Suprapubic skin (tissue), 4 donors: ENCODE measurements around the gene PKP1. TPM values are rescaled to one million over a fixed set of nuclear protein-coding genes. Genes with fewer than 3 reads are reported as not detected.

Experiments used
- DNase-seq, 2 donors: peaks; one replicate each; pipeline ENCODE4 v3.0.0-alpha.2; 2019; ENCODE audit warnings: low spot score in 2 of 2
- H3K27ac ChIP-seq: fragments of 200-600 bp; sonication (generic); one replicate; pipeline ENCODE4 v1.5.1; 2019
- H3K27me3 ChIP-seq: fragments of 200-600 bp; sonication (generic); one replicate; pipeline ENCODE4 v1.5.1; 2019
- H3K36me3 ChIP-seq: fragments of 200-600 bp; sonication (generic); one replicate; pipeline ENCODE4 v1.5.1; 2019
- H3K4me1 ChIP-seq: fragments of 200-600 bp; sonication (generic); one replicate; pipeline ENCODE4 v1.5.1; 2019
- H3K4me3 ChIP-seq: fragments of 200-600 bp; sonication (generic); one replicate; pipeline ENCODE4 v1.5.1; 2019; ENCODE audit warnings: mild to moderate bottlenecking
- H3K9me3 ChIP-seq: fragments of 200-600 bp; sonication (generic); one replicate; pipeline ENCODE4 v1.5.1; 2019
- CTCF ChIP-seq, 2 donors: fragments of 200-600 bp in 1 of 2; fragments of 450-650 bp in 1 of 2; sonication (generic) in 1 of 2; IDR thresholded peaks; one replicate each; pipeline ENCODE4 v1.5.1; 2016 to 2019; ENCODE audit warnings: antibody characterized with exemption in 2 of 2, mild to moderate bottlenecking in 1 of 2, moderate library complexity in 1 of 2
- EP300 ChIP-seq: sonication (generic); formaldehyde crosslinking; IDR thresholded peaks from one replicate; pipeline ENCODE4 v1.6.1; 2017; ENCODE audit warnings: antibody characterized with exemption
- POLR2A ChIP-seq, 2 donors: fragments of 450-650 bp; IDR thresholded peaks; one replicate each; pipeline ENCODE4 v1.6.1; 2017; ENCODE audit warnings: antibody characterized with exemption in 2 of 2, mild to moderate bottlenecking in 2 of 2, moderate library complexity in 2 of 2
- POLR2AphosphoS5 ChIP-seq, 3 donors: sonication (generic); formaldehyde crosslinking; IDR thresholded peaks; one replicate each; pipeline ENCODE4 v1.6.1; 2017; ENCODE audit warnings: antibody characterized with exemption in 3 of 3
- WGBS: methylation state at CpG from one replicate; pipeline ENCODE4 v1.1.5; 2018; 5-methylcytosine and 5-hydroxymethylcytosine counted together
- total RNA-seq, 4 donors: library from RNA; depleted of rRNA; stranded (reverse); fragments of >200 nt; gene quantifications; one replicate each; pipeline ENCODE4 v1.1.0, GENCODE V29; 2016

The PKP1 gene
- total RNA-seq, 4 donors from 2014 or later: 888 to 1,187 (median 1,096) TPM

- Histone ChIP-seq H3K4me1 (peaks cover 40% of the 10 kb centered on the region), H3K27me3 (no peaks in the 10 kb centered on the region), H3K36me3 (no peaks in the 10 kb centered on the region), H3K4me3 (no peak overlapping the region), H3K9me3 (no peaks in the 10 kb centered on the region), H3K27ac (peak overlapping the region; percentile 66)
- TF ChIP-seq POLR2AphosphoS5 (IDR thresholded peaks at IDR 0.05): no peak
- no peak for TF ChIP-seq CTCF (IDR thresholded peaks at IDR 0.05)
- no peak for TF ChIP-seq POLR2A (IDR thresholded peaks at IDR 0.05)
- TF ChIP-seq EP300: no peak
- DNase-seq: no peak
- WGBS: 72% methylated on average over 5 of the region's 5 CpGs
These were observed 61.7 kb downstream of the PKP1 start for GRCh38 chr1:201345081-201345355.

GRCh38 chr1:201346337-201346939, 63.1 kb downstream of the PKP1 start:
- 67% methylated on average over 5 of the region's 5 CpGs for WGBS
- no peaks in the 10 kb centered on the region for H3K9me3 ChIP-seq
- H3K27me3 ChIP-seq: no peaks in the 10 kb centered on the region
- H3K4me3 ChIP-seq: no peak overlapping the region
- peak in 1 of 2 donors; percentile 61 for DNase-seq
- H3K27ac ChIP-seq: peak overlapping the region; percentile 66
- H3K4me1 ChIP-seq: peaks cover 40% of the 10 kb centered on the region
- no peaks in the 10 kb centered on the region for H3K36me3 ChIP-seq
- TF ChIP-seq POLR2AphosphoS5 (IDR thresholded peaks at IDR 0.05): no peak
- no peak for TF ChIP-seq EP300
- no peak for TF ChIP-seq POLR2A (IDR thresholded peaks at IDR 0.05)
- TF ChIP-seq CTCF (IDR thresholded peaks at IDR 0.05): peak; percentile 44 to 60

- Histone ChIP-seq H3K36me3 (no peaks in the 10 kb centered on the region), H3K27ac (peak overlapping the region; percentile 66), H3K9me3 (no peaks in the 10 kb centered on the region), H3K27me3 (no peaks in the 10 kb centered on the region), H3K4me1 (peaks cover 40% of the 10 kb centered on the region), H3K4me3 (no peak overlapping the region)
- 23% methylated on average over 2 of the region's 2 CpGs for WGBS
- DNase-seq: no peak
- TF ChIP-seq EP300 (no peak), CTCF (IDR thresholded peaks at IDR 0.05) (no peak), POLR2A (IDR thresholded peaks at IDR 0.05) (no peak), POLR2AphosphoS5 (IDR thresholded peaks at IDR 0.05) (no peak)
These were observed 63.7 kb downstream of the PKP1 start for GRCh38 chr1:201346987-201347386.

- Histone ChIP-seq H3K4me1 (peaks cover 40% of the 10 kb centered on the region), H3K27me3 (no peaks in the 10 kb centered on the region), H3K9me3 (no peaks in the 10 kb centered on the region), H3K27ac (no peak overlapping the region), H3K36me3 (no peaks in the 10 kb centered on the region), H3K4me3 (no peak overlapping the region)
- WGBS: 48% methylated on average over 7 of the region's 7 CpGs
- peak in 1 of 2 donors; percentile 17 for DNase-seq
- TF ChIP-seq POLR2AphosphoS5 (IDR thresholded peaks at IDR 0.05): no peak
- TF ChIP-seq CTCF (IDR thresholded peaks at IDR 0.05): no peak
- TF ChIP-seq EP300: no peak
- no peak for TF ChIP-seq POLR2A (IDR thresholded peaks at IDR 0.05)
These were observed 64.3 kb downstream of the PKP1 start for GRCh38 chr1:201347498-201348210.

GRCh38 chr1:201348211-201348566, 64.9 kb downstream of the PKP1 start:
- Histone ChIP-seq H3K4me1 (peaks cover 41% of the 10 kb centered on the region), H3K27ac (no peak overlapping the region), H3K9me3 (no peaks in the 10 kb centered on the region), H3K27me3 (no peaks in the 10 kb centered on the region), H3K4me3 (no peak overlapping the region), H3K36me3 (no peaks in the 10 kb centered on the region)
- WGBS: 19% methylated on average over 6 of the region's 6 CpGs
- DNase-seq: peak in 1 of 2 donors; percentile 59
- peak; percentile 19 to 51 for TF ChIP-seq CTCF (IDR thresholded peaks at IDR 0.05)
- TF ChIP-seq EP300: no peak
